ENCODE results near the gene SLC2A5.
"Not testable (repeated sequence)": the region's sequence is repeated elsewhere in the genome, so short reads cannot be mapped to it uniquely, and the experiment has no call there.

DNA sequence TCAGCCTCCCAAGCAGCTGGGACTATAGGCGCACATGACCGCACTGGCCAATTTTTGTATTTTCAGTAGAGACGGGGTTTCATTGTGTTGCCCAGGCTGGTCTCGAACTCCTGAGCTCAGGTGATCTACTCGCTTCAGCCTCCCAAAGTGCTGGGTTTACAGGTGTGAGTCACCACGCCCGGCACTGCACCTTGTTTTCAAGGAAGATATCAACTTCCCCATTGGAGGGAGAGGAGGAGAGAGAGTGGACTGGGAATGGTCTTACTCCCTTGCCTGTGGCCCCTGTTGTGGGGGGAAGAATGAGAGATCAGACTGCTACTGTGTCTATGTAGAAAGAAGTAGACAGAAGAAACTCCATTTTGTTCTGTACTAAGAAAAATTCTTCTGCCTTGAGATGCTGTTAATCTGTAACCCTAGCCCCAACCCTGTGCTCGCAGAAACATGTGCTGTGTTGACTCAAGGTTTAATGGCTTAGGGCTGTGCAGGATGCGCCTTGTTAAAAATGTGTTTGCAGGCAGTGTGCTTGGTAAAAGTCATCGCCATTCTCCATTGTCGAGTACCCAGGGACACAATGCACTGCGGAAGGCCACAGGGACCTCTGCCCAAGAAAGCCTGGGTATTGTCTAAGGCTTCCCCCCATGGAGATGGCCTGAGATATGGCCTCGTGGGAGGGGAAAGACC is 67.8 kb downstream of the SLC2A5 start:
- TF ChIP-seq CTCF (IDR thresholded peaks at IDR 0.05; ENCODE audit: insufficient read depth, low read depth, low read length); EZH2 (IDR thresholded peaks at IDR 0.05; ENCODE audit: insufficient read depth, low read length): not testable (repeated sequence)
